ENCODE data around the gene EPS15.

Gene EPS15

GRCh38 chr1:51553911-51554310 lies 34.8 kb upstream of the EPS15 start:
- no peak overlapping the region for H3K27ac Mint-ChIP-seq
- DNase-seq (ENCODE audit: low spot score): no peak
- H3K4me3 Mint-ChIP-seq: no peak overlapping the region
- no peaks in the 10 kb centered on the region for H3K36me3 Mint-ChIP-seq (ENCODE audit: low read depth)
- H3K27me3 Mint-ChIP-seq (ENCODE audit: low read depth): no peaks in the 10 kb centered on the region
- H3K9me3 Mint-ChIP-seq: peaks cover 11% of the 10 kb centered on the region
- H3K4me1 Mint-ChIP-seq (ENCODE audit: low read depth): peaks cover 25% of the 10 kb centered on the region

- Mint-ChIP-seq H3K4me3 (no peak overlapping the region), H3K4me1 (ENCODE audit: low read depth) (peaks cover 25% of the 10 kb centered on the region), H3K27me3 (ENCODE audit: low read depth) (no peaks in the 10 kb centered on the region), H3K36me3 (ENCODE audit: low read depth) (no peaks in the 10 kb centered on the region), H3K9me3 (peaks cover 11% of the 10 kb centered on the region), H3K27ac (no peak overlapping the region)
- no peak for DNase-seq (ENCODE audit: low spot score)
Measured at GRCh38 chr1:51552929-51553807, 34.1 kb upstream of the EPS15 start.

GRCh38 chr1:51551848-51552296 lies 32.8 kb upstream of the EPS15 start:
- no peak overlapping the region for H3K27ac Mint-ChIP-seq
- H3K9me3 Mint-ChIP-seq: peaks cover 11% of the 10 kb centered on the region
- H3K4me3 Mint-ChIP-seq: no peak overlapping the region
- H3K36me3 Mint-ChIP-seq (ENCODE audit: low read depth): no peaks in the 10 kb centered on the region
- DNase-seq (ENCODE audit: low spot score): no peak
- peaks cover 24% of the 10 kb centered on the region for H3K4me1 Mint-ChIP-seq (ENCODE audit: low read depth)
- no peaks in the 10 kb centered on the region for H3K27me3 Mint-ChIP-seq (ENCODE audit: low read depth)

GRCh38 chr1:51551081-51551480 lies 32.0 kb upstream of the EPS15 start:
- Mint-ChIP-seq H3K27me3 (ENCODE audit: low read depth) (no peaks in the 10 kb centered on the region), H3K9me3 (peaks cover 11% of the 10 kb centered on the region), H3K36me3 (ENCODE audit: low read depth) (no peaks in the 10 kb centered on the region), H3K4me1 (ENCODE audit: low read depth) (peaks cover 24% of the 10 kb centered on the region), H3K4me3 (no peak overlapping the region), H3K27ac (no peak overlapping the region)
- no peak for DNase-seq (ENCODE audit: low spot score)

GRCh38 chr1:51549901-51550300 lies 30.8 kb upstream of the EPS15 start:
- DNase-seq (ENCODE audit: low spot score): no peak
- Mint-ChIP-seq H3K27ac (no peak overlapping the region), H3K4me1 (ENCODE audit: low read depth) (peaks cover 24% of the 10 kb centered on the region), H3K9me3 (peaks cover 11% of the 10 kb centered on the region), H3K27me3 (ENCODE audit: low read depth) (no peaks in the 10 kb centered on the region), H3K36me3 (ENCODE audit: low read depth) (no peaks in the 10 kb centered on the region), H3K4me3 (no peak overlapping the region)

- Mint-ChIP-seq H3K36me3 (ENCODE audit: low read depth) (no peaks in the 10 kb centered on the region), H3K27ac (peak overlapping the region; percentile 67), H3K4me1 (ENCODE audit: low read depth) (peaks cover 24% of the 10 kb centered on the region), H3K9me3 (peaks cover 11% of the 10 kb centered on the region), H3K27me3 (ENCODE audit: low read depth) (no peaks in the 10 kb centered on the region), H3K4me3 (no peak overlapping the region)
- no peak for DNase-seq (ENCODE audit: low spot score)
Measured at GRCh38 chr1:51549016-51549619, 30.1 kb upstream of the EPS15 start.

GRCh38 chr1:51543858-51544257 lies 24.8 kb upstream of the EPS15 start:
- Mint-ChIP-seq H3K4me1 (ENCODE audit: low read depth) (peaks cover 11% of the 10 kb centered on the region), H3K4me3 (no peak overlapping the region), H3K27me3 (ENCODE audit: low read depth) (no peaks in the 10 kb centered on the region), H3K9me3 (no peaks in the 10 kb centered on the region), H3K36me3 (ENCODE audit: low read depth) (no peaks in the 10 kb centered on the region), H3K27ac (no peak overlapping the region)
- DNase-seq (ENCODE audit: low spot score): no peak

- Mint-ChIP-seq H3K9me3 (no peaks in the 10 kb centered on the region), H3K36me3 (ENCODE audit: low read depth) (no peaks in the 10 kb centered on the region), H3K27me3 (ENCODE audit: low read depth) (no peaks in the 10 kb centered on the region), H3K4me1 (ENCODE audit: low read depth) (peaks cover 5% of the 10 kb centered on the region), H3K4me3 (no peak overlapping the region), H3K27ac (no peak overlapping the region)
- DNase-seq (ENCODE audit: low spot score): no peak
Measured at GRCh38 chr1:51542158-51542953, 23.3 kb upstream of the EPS15 start.

GRCh38 chr1:51541313-51542050 lies 22.4 kb upstream of the EPS15 start:
- Mint-ChIP-seq H3K36me3 (ENCODE audit: low read depth) (no peaks in the 10 kb centered on the region), H3K9me3 (no peaks in the 10 kb centered on the region), H3K4me1 (ENCODE audit: low read depth) (peaks cover 5% of the 10 kb centered on the region), H3K27me3 (ENCODE audit: low read depth) (no peaks in the 10 kb centered on the region), H3K4me3 (no peak overlapping the region), H3K27ac (no peak overlapping the region)
- DNase-seq (ENCODE audit: low spot score): peak; percentile 40

GRCh38 chr1:51537568-51537967 lies 18.5 kb upstream of the EPS15 start:
- no peak overlapping the region for H3K27ac Mint-ChIP-seq
- H3K27me3 Mint-ChIP-seq (ENCODE audit: low read depth): no peaks in the 10 kb centered on the region
- DNase-seq (ENCODE audit: low spot score): no peak
- H3K36me3 Mint-ChIP-seq (ENCODE audit: low read depth): no peaks in the 10 kb centered on the region
- H3K4me3 Mint-ChIP-seq: no peak overlapping the region
- H3K9me3 Mint-ChIP-seq: no peaks in the 10 kb centered on the region
- peaks cover 13% of the 10 kb centered on the region for H3K4me1 Mint-ChIP-seq (ENCODE audit: low read depth)

GRCh38 chr1:51535006-51535592 lies 16.0 kb upstream of the EPS15 start:
- Mint-ChIP-seq H3K36me3 (ENCODE audit: low read depth) (no peaks in the 10 kb centered on the region), H3K9me3 (no peaks in the 10 kb centered on the region), H3K4me1 (ENCODE audit: low read depth) (peaks cover 8% of the 10 kb centered on the region), H3K27ac (no peak overlapping the region), H3K4me3 (no peak overlapping the region), H3K27me3 (ENCODE audit: low read depth) (no peaks in the 10 kb centered on the region)
- no peak for DNase-seq (ENCODE audit: low spot score)

- Mint-ChIP-seq H3K4me1 (ENCODE audit: low read depth) (peaks cover 8% of the 10 kb centered on the region), H3K27me3 (ENCODE audit: low read depth) (no peaks in the 10 kb centered on the region), H3K4me3 (no peak overlapping the region), H3K9me3 (no peaks in the 10 kb centered on the region), H3K36me3 (ENCODE audit: low read depth) (no peaks in the 10 kb centered on the region), H3K27ac (no peak overlapping the region)
- no peak for DNase-seq (ENCODE audit: low spot score)
Measured at GRCh38 chr1:51534447-51534846, 15.4 kb upstream of the EPS15 start.

GRCh38 chr1:51532853-51533252 lies 13.8 kb upstream of the EPS15 start:
- no peak for DNase-seq (ENCODE audit: low spot score)
- Mint-ChIP-seq H3K4me3 (no peak overlapping the region), H3K27me3 (ENCODE audit: low read depth) (no peaks in the 10 kb centered on the region), H3K36me3 (ENCODE audit: low read depth) (no peaks in the 10 kb centered on the region), H3K4me1 (ENCODE audit: low read depth) (peaks cover 8% of the 10 kb centered on the region), H3K27ac (no peak overlapping the region), H3K9me3 (no peaks in the 10 kb centered on the region)

All from T-helper 2 cell treated with Interferon-gamma antibody and Interleukin-4, amounts not matched to agents 5 μg/mL and 100 μg/mL, for 36 hours (primary cell).